ENCODE data around the gene IGFBP5.

Gene IGFBP5

GRCh38 chr2:216713691-216714336 lies 18.5 kb upstream of the IGFBP5 start:
- no peak for DNase-seq

- no peak for DNase-seq
Observed at GRCh38 chr2:216711348-216711747, 16.0 kb upstream of the IGFBP5 start.

GRCh38 chr2:216710551-216711301 lies 15.4 kb upstream of the IGFBP5 start:
- no peak for DNase-seq

GRCh38 chr2:216702756-216703155 lies 7.4 kb upstream of the IGFBP5 start:
- DNase-seq: no peak

- no peak for DNase-seq
Observed at GRCh38 chr2:216701544-216701943, 6.2 kb upstream of the IGFBP5 start.

- DNase-seq: no peak
Observed at GRCh38 chr2:216700781-216701180, 5.4 kb upstream of the IGFBP5 start.

GRCh38 chr2:216700088-216700567 lies 4.8 kb upstream of the IGFBP5 start:
- no peak for DNase-seq

- no peak for DNase-seq
Observed at GRCh38 chr2:216698895-216699294, 3.5 kb upstream of the IGFBP5 start.

- DNase-seq: no peak
Observed at GRCh38 chr2:216698293-216698692, 2.9 kb upstream of the IGFBP5 start.

GRCh38 chr2:216696751-216697560 lies 1.6 kb upstream of the IGFBP5 start:
- no peak for DNase-seq

- DNase-seq: no peak
Observed at GRCh38 chr2:216696321-216696720, 972 bp upstream of the IGFBP5 start.

- no peak for DNase-seq
Observed at GRCh38 chr2:216694826-216695217, 527 bp downstream of the IGFBP5 start.

- peak in 1 of 2 donors; percentile 18 for DNase-seq
Observed at GRCh38 chr2:216694082-216694825, 1.1 kb downstream of the IGFBP5 start.

GRCh38 chr2:216693414-216694080 lies 1.8 kb downstream of the IGFBP5 start:
- DNase-seq: no peak

- DNase-seq: no peak
Observed at GRCh38 chr2:216692636-216693413, 2.5 kb downstream of the IGFBP5 start.

- DNase-seq: no peak
Observed at GRCh38 chr2:216690853-216691741, 4.3 kb downstream of the IGFBP5 start.

GRCh38 chr2:216690456-216690852 lies 4.9 kb downstream of the IGFBP5 start:
- DNase-seq: no peak

GRCh38 chr2:216689397-216689796 lies 6.0 kb downstream of the IGFBP5 start:
- no peak for DNase-seq

GRCh38 chr2:216688731-216689340 lies 6.5 kb downstream of the IGFBP5 start:
- no peak for DNase-seq

GRCh38 chr2:216687646-216688045 lies 7.7 kb downstream of the IGFBP5 start:
- no peak for DNase-seq
